ENCODE measurements around the gene FBLIM1.
A peak's percentile ranks its signal among the peaks of the same experiment; 100 is the strongest.

FBLIM1 gene

GRCh38 chr1:15835205-15835740, 76.7 kb downstream of the FBLIM1 start (continued):
- no peak for TF ChIP-seq ZNF37A (tag by site-specific recombination; IDR thresholded peaks at IDR 0.05)
- TF ChIP-seq HIC1 (tag by site-specific recombination; IDR thresholded peaks at IDR 0.05): no peak
- TF ChIP-seq ZNF391 (tag by site-specific recombination; IDR thresholded peaks at IDR 0.05; ENCODE audit: borderline replicate concordance, low read depth): 0 out of 2 replicates have a peak, but pooled peaks have one; percentile 17
- peak; percentile 11; the same call in 1 of the 2 replicates for TF ChIP-seq BCL11A (tag by site-specific recombination; IDR thresholded peaks at IDR 0.05; ENCODE audit: low read depth)
- TF ChIP-seq RBAK (tag by site-specific recombination; IDR thresholded peaks at IDR 0.05): no peak
- TF ChIP-seq ZBTB49 (tag by site-specific recombination; IDR thresholded peaks at IDR 0.05; ENCODE audit: low read depth): no peak
- peak; percentile 88; the same call in 1 of the 2 replicates for TF ChIP-seq PATZ1 (tag by site-specific recombination; IDR thresholded peaks at IDR 0.05)
- TF ChIP-seq ZNF76 (tag by site-specific recombination; IDR thresholded peaks at IDR 0.05; ENCODE audit: borderline replicate concordance, low read depth): 0 out of 2 replicates have a peak, but pooled peaks have one; percentile 16
- TF ChIP-seq GLIS1 (tag by site-specific recombination; IDR thresholded peaks at IDR 0.05): peak; percentile 21

- peaks cover 5% of the 10 kb centered on the region for H3K4me1 ChIP-seq (ENCODE audit: control insufficient read depth, insufficient read depth, low read length)
- POLR2A ChIA-PET: interaction anchor here (0.7 to 3.6 kb wide), 6 partner anchors 9 to 104 kb away, joined by 3 to 27 read pairs (median 7); partner anchors contain the start of gene SPEN
- H3K9me3 ChIP-seq (ENCODE audit: control insufficient read depth, insufficient read depth, low read depth, low read length): no peaks in the 10 kb centered on the region
- H3K36me3 ChIP-seq (ENCODE audit: control insufficient read depth in 2 of 2, insufficient read depth in 1 of 2, low read length in 2 of 2): no peaks in the 10 kb centered on the region; a peak in 1 of 3 replicates
- H3K27ac ChIP-seq (ENCODE audit: extremely low read depth, low read depth, low read length): peak overlapping the region; percentile 98
- CTCF ChIA-PET: no interaction called here
- H3K4me3 ChIP-seq (ENCODE audit: low read depth, low read length): peak overlapping the region; percentile 79
- peak; percentile 49; the same call in 1 of the 2 replicates for TF ChIP-seq SP3 (tag by site-specific recombination; IDR thresholded peaks at IDR 0.05)
- peak; percentile 50; the same call in 1 of the 2 replicates for TF ChIP-seq ZNF624 (tag by site-specific recombination; IDR thresholded peaks at IDR 0.05)
- TF ChIP-seq ZNF169 (tag by site-specific recombination; IDR thresholded peaks at IDR 0.05): no peak
- peak; percentile 99 for TF ChIP-seq ZBTB26 (tag by site-specific recombination; optimal IDR thresholded peaks at IDR 0.05)
- TF ChIP-seq ZNF488 (tag by site-specific recombination; IDR thresholded peaks at IDR 0.05): no peak
- no peak for TF ChIP-seq ZNF785 (tag by site-specific recombination; IDR thresholded peaks at IDR 0.05)
- peak; percentile 80 for TF ChIP-seq ZNF660 (tag by site-specific recombination; IDR thresholded peaks at IDR 0.05)
- TF ChIP-seq ZNF132 (tag by site-specific recombination; IDR thresholded peaks at IDR 0.05; ENCODE audit: borderline replicate concordance): no peak
- TF ChIP-seq ZNF600 (tag by site-specific recombination; IDR thresholded peaks at IDR 0.05): peak; percentile 96
- no peak for TF ChIP-seq ZNF585B (tag by site-specific recombination; IDR thresholded peaks at IDR 0.05)
- peak; percentile 96; the same call in 1 of the 2 replicates for TF ChIP-seq ZBTB1 (tag by site-specific recombination; IDR thresholded peaks at IDR 0.05)
- TF ChIP-seq ZSCAN18 (tag by site-specific recombination; IDR thresholded peaks at IDR 0.05): no peak
- TF ChIP-seq PRDM1 (tag by site-specific recombination; IDR thresholded peaks at IDR 0.05): peak; percentile 7; the same call in 1 of the 2 replicates
- TF ChIP-seq GLI2 (tag by site-specific recombination; IDR thresholded peaks at IDR 0.05; ENCODE audit: borderline replicate concordance, low read depth): no peak
- TF ChIP-seq ZNF596 (tag by site-specific recombination; IDR thresholded peaks at IDR 0.05): no peak
- peak; percentile 92 for TF ChIP-seq IKZF3 (tag by site-specific recombination; IDR thresholded peaks at IDR 0.05)
Measured at GRCh38 chr1:15835741-15836510, 77.3 kb downstream of the FBLIM1 start.

All from HEK293 (cell line).